ENCODE data around the gene FXYD3. TPM values are rescaled to one million over a fixed set of nuclear protein-coding genes. Genes with fewer than 3 reads are reported as not detected.

FXYD3 gene
- total RNA-seq, 4 donors from 2014 or later: 282 to 837 (median 489) TPM

- Histone ChIP-seq H3K36me3 (peaks cover 0 to 12% (median 0%) of the 10 kb centered on the region in 3 donors), H3K9me3 (no peaks in the 10 kb centered on the region), H3K27ac (peak overlapping the region; percentile 87 to 95 (median 93)), H3K27me3 (no peaks in the 10 kb centered on the region), H3K4me1 (peaks cover 50 to 96% (median 50%) of the 10 kb centered on the region in 3 donors), H3K4me3 (peak overlapping the region in 3 of 4 donors; percentile 54 to 65 (median 63))
- no peak for DNase-seq
- 25 to 29% methylated on average over 7 of the region's 7 CpGs for WGBS, 2 donors
- no peak for TF ChIP-seq CTCF (IDR thresholded peaks at IDR 0.05)
- TF ChIP-seq POLR2A (IDR thresholded peaks at IDR 0.05): no peak
- intact Hi-C loops (cut with DNase I): no loop called here
Observed at GRCh38 chr19:35120492-35120891, 4.9 kb downstream of the FXYD3 start.

GRCh38 chr19:35120898-35121297, 5.3 kb downstream of the FXYD3 start:
- peaks cover 53 to 96% (median 54%) of the 10 kb centered on the region in 3 donors for H3K4me1 ChIP-seq
- DNase-seq: no peak

GRCh38 chr19:35122687-35123551, 7.3 kb downstream of the FXYD3 start:
- intact Hi-C loops (cut with DNase I): no loop called here
- peaks cover 56 to 100% (median 70%) of the 10 kb centered on the region in 3 donors for H3K4me1 ChIP-seq
- H3K27ac ChIP-seq: peak overlapping the region; percentile 80 to 95 (median 92)
- WGBS, 2 donors: 39 to 47% methylated on average over 4 to 14 of the region's 19 CpGs
- H3K4me3 ChIP-seq: no peak overlapping the region
- TF ChIP-seq CTCF (IDR thresholded peaks at IDR 0.05) (no peak), POLR2A (IDR thresholded peaks at IDR 0.05) (no peak)
- H3K27me3 ChIP-seq: no peaks in the 10 kb centered on the region
- no peak for DNase-seq
- H3K9me3 ChIP-seq: no peaks in the 10 kb centered on the region
- H3K36me3 ChIP-seq: peaks cover 0 to 12% (median 0%) of the 10 kb centered on the region in 3 donors

More at GRCh38 chr19:35120898-35121297, 5.3 kb downstream of the FXYD3 start:
- intact Hi-C loops (cut with DNase I): no loop called here
- no peaks in the 10 kb centered on the region for H3K9me3 ChIP-seq
- 37 to 42% methylated on average over 6 to 7 of the region's 7 CpGs for WGBS, 2 donors
- peak overlapping the region in 1 of 4 donors; percentile 36 for H3K4me3 ChIP-seq
- TF ChIP-seq CTCF (IDR thresholded peaks at IDR 0.05) (no peak), POLR2A (IDR thresholded peaks at IDR 0.05) (no peak)
- H3K27me3 ChIP-seq: no peaks in the 10 kb centered on the region
- peak overlapping the region; percentile 67 to 95 (median 90) for H3K27ac ChIP-seq
- peaks cover 0 to 12% (median 0%) of the 10 kb centered on the region in 3 donors for H3K36me3 ChIP-seq

GRCh38 chr19:35123573-35123972, 8.0 kb downstream of the FXYD3 start:
- DNase-seq: no peak
- peak overlapping the region; percentile 80 to 95 (median 92) for H3K27ac ChIP-seq
- H3K4me1 ChIP-seq: peaks cover 56 to 100% (median 70%) of the 10 kb centered on the region in 3 donors
- H3K9me3 ChIP-seq: no peaks in the 10 kb centered on the region
- H3K27me3 ChIP-seq: no peaks in the 10 kb centered on the region
- WGBS, 2 donors: 34 to 67% methylated on average over 3 to 5 of the region's 5 CpGs
- peak overlapping the region in 3 of 4 donors; percentile 46 to 65 (median 55) for H3K4me3 ChIP-seq
- intact Hi-C loops (cut with DNase I): no loop called here
- peaks cover 0 to 12% (median 0%) of the 10 kb centered on the region in 3 donors for H3K36me3 ChIP-seq
- TF ChIP-seq POLR2A (IDR thresholded peaks at IDR 0.05) (no peak), CTCF (IDR thresholded peaks at IDR 0.05) (no peak)

Measured in esophagus squamous epithelium (tissue), 5 donors.